ENCODE results near the gene POLR2C. TPM values are rescaled to one million over a fixed set of nuclear protein-coding genes. Genes with fewer than 3 reads are reported as not detected.

Gene POLR2C
- total and polyA plus RNA-seq, 5 donors from 2014 or later, result 41.9 to 79.8 (median 46.7) TPM

- no peak overlapping the region for H3K27ac Mint-ChIP-seq
- no peaks in the 10 kb centered on the region for H3K36me3 Mint-ChIP-seq
- no peak for DNase-seq
- peaks cover 6% of the 10 kb centered on the region for H3K27me3 Mint-ChIP-seq
- H3K27me3 ChIP-seq (ENCODE audit: control insufficient read depth, insufficient read depth, low read length), result no peaks in the 10 kb centered on the region
- H3K4me3 ChIP-seq (ENCODE audit: low read depth, low read length), result no peak overlapping the region
- H3K36me3 ChIP-seq (ENCODE audit: control insufficient read depth, insufficient read depth, low read length), result no peaks in the 10 kb centered on the region
- no peaks in the 10 kb centered on the region for H3K9me3 ChIP-seq (ENCODE audit: control insufficient read depth in 2 of 2, low read length in 2 of 2)
- H3K4me3 Mint-ChIP-seq, result no peak overlapping the region
- no peak for ATAC-seq (ENCODE audit: low read depth in 2 of 2)
- no peaks in the 10 kb centered on the region for H3K9me3 Mint-ChIP-seq
- H3K4me1 ChIP-seq (ENCODE audit: control insufficient read depth, insufficient read depth, low read length, poor library complexity, severe bottlenecking), result peaks cover 15% of the 10 kb centered on the region
- H3K4me1 Mint-ChIP-seq, result peaks cover 0 to 24% (median 8%) of the 10 kb centered on the region in 4 donors
- H3K27ac ChIP-seq (ENCODE audit: insufficient read depth, low read length, poor library complexity, severe bottlenecking), result no peak overlapping the region
Observed at GRCh38 chr16:57481421-57481820, 18.9 kb downstream of the POLR2C start.

GRCh38 chr16:57482845-57483545 lies 20.5 kb downstream of the POLR2C start:
- Histone ChIP-seq H3K4me1 (ENCODE audit: control insufficient read depth, insufficient read depth, low read length, poor library complexity, severe bottlenecking) (peaks cover 15% of the 10 kb centered on the region), H3K27me3 (ENCODE audit: control insufficient read depth, insufficient read depth, low read length) (no peaks in the 10 kb centered on the region), H3K36me3 (ENCODE audit: control insufficient read depth, insufficient read depth, low read length) (no peaks in the 10 kb centered on the region), H3K27ac (ENCODE audit: insufficient read depth, low read length, poor library complexity, severe bottlenecking) (no peak overlapping the region), H3K4me3 (ENCODE audit: low read depth, low read length) (no peak overlapping the region), H3K9me3 (ENCODE audit: control insufficient read depth in 2 of 2, low read length in 2 of 2) (no peaks in the 10 kb centered on the region)
- Mint-ChIP-seq H3K4me3 (peak overlapping the region in 2 of 4 donors; percentile 67 to 80), H3K36me3 (no peaks in the 10 kb centered on the region), H3K27ac (no peak overlapping the region), H3K4me1 (peaks cover 0 to 32% (median 9%) of the 10 kb centered on the region in 4 donors), H3K9me3 (no peaks in the 10 kb centered on the region), H3K27me3 (peaks cover 11% of the 10 kb centered on the region)
- DNase-seq (no peak), ATAC-seq (ENCODE audit: low read depth in 2 of 2) (no peak)

- Histone ChIP-seq H3K4me1 (ENCODE audit: control insufficient read depth, insufficient read depth, low read length, poor library complexity, severe bottlenecking) (peaks cover 15% of the 10 kb centered on the region), H3K36me3 (ENCODE audit: control insufficient read depth, insufficient read depth, low read length) (no peaks in the 10 kb centered on the region), H3K27ac (ENCODE audit: insufficient read depth, low read length, poor library complexity, severe bottlenecking) (no peak overlapping the region), H3K4me3 (ENCODE audit: low read depth, low read length) (no peak overlapping the region), H3K9me3 (ENCODE audit: control insufficient read depth in 2 of 2, low read length in 2 of 2) (no peaks in the 10 kb centered on the region), H3K27me3 (ENCODE audit: control insufficient read depth, insufficient read depth, low read length) (no peaks in the 10 kb centered on the region)
- Mint-ChIP-seq H3K27ac (no peak overlapping the region), H3K36me3 (no peaks in the 10 kb centered on the region), H3K4me1 (peaks cover 0 to 29% (median 9%) of the 10 kb centered on the region in 4 donors), H3K27me3 (peaks cover 11% of the 10 kb centered on the region), H3K4me3 (peak overlapping the region in 1 of 4 donors; percentile 18), H3K9me3 (peaks cover 0 to 2% (median 0%) of the 10 kb centered on the region in 7 donors)
- ATAC-seq (ENCODE audit: low read depth in 2 of 2), result no peak
- no peak for DNase-seq
Observed at GRCh38 chr16:57483725-57484514, 21.4 kb downstream of the POLR2C start.

- Histone ChIP-seq H3K4me3 (ENCODE audit: low read depth, low read length) (no peak overlapping the region), H3K27ac (ENCODE audit: insufficient read depth, low read length, poor library complexity, severe bottlenecking) (no peak overlapping the region), H3K27me3 (ENCODE audit: control insufficient read depth, insufficient read depth, low read length) (no peaks in the 10 kb centered on the region), H3K36me3 (ENCODE audit: control insufficient read depth, insufficient read depth, low read length) (no peaks in the 10 kb centered on the region), H3K4me1 (ENCODE audit: control insufficient read depth, insufficient read depth, low read length, poor library complexity, severe bottlenecking) (peaks cover 15% of the 10 kb centered on the region), H3K9me3 (ENCODE audit: control insufficient read depth in 2 of 2, low read length in 2 of 2) (no peaks in the 10 kb centered on the region)
- Mint-ChIP-seq H3K4me3 (peak overlapping the region in 3 of 4 donors; percentile 21 to 68 (median 68)), H3K9me3 (peaks cover 0 to 2% (median 0%) of the 10 kb centered on the region in 7 donors), H3K27ac (peak overlapping the region in 1 of 3 donors; percentile 32), H3K27me3 (peaks cover 13% of the 10 kb centered on the region), H3K36me3 (no peaks in the 10 kb centered on the region), H3K4me1 (peaks cover 0 to 29% (median 9%) of the 10 kb centered on the region in 4 donors)
- ATAC-seq (ENCODE audit: low read depth in 2 of 2) (no peak), DNase-seq (no peak)
Observed at GRCh38 chr16:57484515-57485005, 22.1 kb downstream of the POLR2C start.

- peak overlapping the region in 2 of 3 donors; percentile 60 to 83 for H3K27ac Mint-ChIP-seq
- H3K4me3 Mint-ChIP-seq, result peak overlapping the region; percentile 68 to 91 (median 87)
- DNase-seq (no peak), ATAC-seq (ENCODE audit: low read depth in 2 of 2) (no peak)
- H3K36me3 ChIP-seq (ENCODE audit: control insufficient read depth, insufficient read depth, low read length), result no peaks in the 10 kb centered on the region
- H3K27me3 Mint-ChIP-seq, result peaks cover 16% of the 10 kb centered on the region
- H3K4me3 ChIP-seq (ENCODE audit: low read depth, low read length), result no peak overlapping the region
- H3K9me3 Mint-ChIP-seq, result peaks cover 0 to 2% (median 0%) of the 10 kb centered on the region in 7 donors
- peaks cover 0 to 29% (median 9%) of the 10 kb centered on the region in 4 donors for H3K4me1 Mint-ChIP-seq
- peaks cover 15% of the 10 kb centered on the region for H3K4me1 ChIP-seq (ENCODE audit: control insufficient read depth, insufficient read depth, low read length, poor library complexity, severe bottlenecking)
- no peaks in the 10 kb centered on the region for H3K9me3 ChIP-seq (ENCODE audit: control insufficient read depth in 2 of 2, low read length in 2 of 2)
- H3K27me3 ChIP-seq (ENCODE audit: control insufficient read depth, insufficient read depth, low read length), result no peaks in the 10 kb centered on the region
- no peak overlapping the region for H3K27ac ChIP-seq (ENCODE audit: insufficient read depth, low read length, poor library complexity, severe bottlenecking)
- H3K36me3 Mint-ChIP-seq, result no peaks in the 10 kb centered on the region
Observed at GRCh38 chr16:57485091-57485915, 22.8 kb downstream of the POLR2C start.

GRCh38 chr16:57485916-57486857 lies 23.7 kb downstream of the POLR2C start, which contains the start of gene DOK4:
DOK4 (minus strand) TSS chr16:57486493; CDS start chr16:57479507, 6,986 bp downstream.
- H3K27ac ChIP-seq (ENCODE audit: insufficient read depth, low read length, poor library complexity, severe bottlenecking), result no peak within 1 kb of the TSS
- H3K4me3 Mint-ChIP-seq, result peak within 1 kb of the TSS; percentile 85 to 91 (median 88)

More at GRCh38 chr16:57485916-57486857, 23.7 kb downstream of the POLR2C start, which contains the start of gene DOK4:
- Histone ChIP-seq H3K4me3 (ENCODE audit: low read depth, low read length) (no peak within 1 kb of the TSS), H3K36me3 (ENCODE audit: control insufficient read depth, insufficient read depth, low read length) (no peaks in the 10 kb centered on the region), H3K4me1 (ENCODE audit: control insufficient read depth, insufficient read depth, low read length, poor library complexity, severe bottlenecking) (peaks cover 15% of the 10 kb centered on the region), H3K9me3 (ENCODE audit: control insufficient read depth in 2 of 2, low read length in 2 of 2) (no peaks in the 10 kb centered on the region), H3K27me3 (ENCODE audit: control insufficient read depth, insufficient read depth, low read length) (no peaks in the 10 kb centered on the region)
- DNase-seq (peak; percentile 63 to 74 (median 63)), ATAC-seq (ENCODE audit: low read depth in 2 of 2) (peak; percentile 89 to 98)
- H3K4me1 Mint-ChIP-seq, result peaks cover 0 to 29% (median 9%) of the 10 kb centered on the region in 4 donors
- H3K27me3 Mint-ChIP-seq, result peaks cover 16% of the 10 kb centered on the region
- H3K36me3 Mint-ChIP-seq, result no peaks in the 10 kb centered on the region
- peak within 1 kb of the TSS; percentile 47 to 83 (median 60) for H3K27ac Mint-ChIP-seq
- peaks cover 0 to 2% (median 0%) of the 10 kb centered on the region in 7 donors for H3K9me3 Mint-ChIP-seq
